SK-N-SH (cell line): Measurements from ENCODE around the gene SLC9A2. TPM values are rescaled to one million over a fixed set of nuclear protein-coding genes. Genes with fewer than 3 reads are reported as not detected.

Source experiments
- CTCF ChIA-PET: fragments of 300-600, 350-600 bp; formaldehyde crosslinking; extraction: SDS; loops from one replicate; lab custom pipeline; 2021; lab: Yijun Ruan, JAX
- POLR2A ChIA-PET: fragments of 350-600 bp; sonication (Branson Sonifier 250); formaldehyde crosslinking; extraction: SDS; loops from one replicate; lab custom pipeline; 2020; ENCODE audit warnings: antibody characterized with exemption, inconsistent platforms; lab: Yijun Ruan, JAX
- DNase-seq: peaks from one replicate; pipeline ENCODE4 v3.0.0; 2012
- H2AFZ ChIP-seq: fragments of 200-600 bp; sonication (generic); 2 replicates; pipeline ENCODE4 v1.8.1; 2016; ENCODE audit warnings: antibody characterized with exemption, mild to moderate bottlenecking, low read depth
- H3F3A ChIP-seq: fragments of 200-600 bp; sonication (generic); replicated peaks from 2 replicates; pipeline ENCODE3; 2016; ENCODE audit warnings: antibody characterized with exemption, mild to moderate bottlenecking; ENCODE audit not compliant: insufficient read depth
- H3K27ac ChIP-seq, 2 experiments: fragments of 200-500 bp in 1 of 2; fragments of 200-600 bp in 1 of 2; sonication (Bioruptor generic) in 1 of 2; sonication (generic), shearing (Covaris generic) in 1 of 2; 2 replicates each; pipeline versions ENCODE4 v1.5.1 to v1.6.1; 2014 to 2016; ENCODE audit warnings: low read depth in 2 of 2, inconsistent platforms in 1 of 2, low read length in 1 of 2, mild to moderate bottlenecking in 1 of 2, mixed read lengths in 1 of 2
- H3K27me3 ChIP-seq: fragments of 200-600 bp; sonication (generic), shearing (Covaris generic); 2 replicates; pipeline ENCODE4 v1.6.1; 2016; ENCODE audit warnings: mixed run types; ENCODE audit not compliant: insufficient read depth
- H3K36me3 ChIP-seq, 2 experiments: fragments of 200-500 bp in 1 of 2; fragments of 200-600 bp in 1 of 2; sonication (Bioruptor generic) in 1 of 2; sonication (generic) in 1 of 2; replicated peaks in 1 of 2; 2 replicates each; pipeline versions ENCODE3 to v1.5.1; 2014 to 2016; ENCODE audit warnings: low read length in 1 of 2, mild to moderate bottlenecking in 1 of 2; ENCODE audit not compliant: insufficient read depth in 2 of 2, control insufficient read depth in 1 of 2
- H3K4me1 ChIP-seq, 2 experiments: fragments of 200-500 bp in 1 of 2; fragments of 200-600 bp in 1 of 2; sonication (Bioruptor generic) in 1 of 2; sonication (generic), shearing (Covaris generic) in 1 of 2; 2 replicates each; pipeline versions ENCODE4 v1.5.1 to v1.6.1; 2014 to 2016; ENCODE audit warnings: low read depth in 1 of 2, low read length in 1 of 2, mixed run types in 1 of 2; ENCODE audit not compliant: insufficient read depth in 2 of 2, control insufficient read depth in 1 of 2
- H3K4me2 ChIP-seq: fragments of 200-600 bp; sonication (generic), shearing (Covaris generic); 2 replicates; pipeline ENCODE4 v1.6.1; 2017; ENCODE audit warnings: mixed run types
- H3K4me3 ChIP-seq, 2 experiments: fragments of 200-500 bp in 1 of 2; fragments of 200-600 bp in 1 of 2; sonication (Bioruptor generic) in 1 of 2; sonication (generic), shearing (Covaris generic) in 1 of 2; 2 replicates each; pipeline versions ENCODE4 v1.5.1 to v1.8.1; 2014 to 2016; ENCODE audit warnings: low read depth in 2 of 2, inconsistent platforms in 1 of 2, low read length in 1 of 2, mild to moderate bottlenecking in 1 of 2, mixed read lengths in 1 of 2, moderate library complexity in 1 of 2
- H3K79me2 ChIP-seq: fragments of 200-600 bp; sonication (generic); 2 replicates; pipeline ENCODE4 v1.8.1; 2017; ENCODE audit warnings: mild to moderate bottlenecking; ENCODE audit not compliant: insufficient read depth
- H3K9ac ChIP-seq: fragments of 200-600 bp; sonication (generic); 2 replicates; pipeline ENCODE4 v1.6.1; 2017; ENCODE audit warnings: mixed run types
- H3K9me2 ChIP-seq: fragments of 200-600 bp; sonication (generic); 2 replicates; pipeline ENCODE4 v1.6.1; 2017; ENCODE audit warnings: mixed run types
- H3K9me3 ChIP-seq: fragments of 200-600 bp; sonication (generic); 2 replicates; pipeline ENCODE4 v1.6.1; 2017; ENCODE audit warnings: mixed run types, mild to moderate bottlenecking, moderate library complexity
- H4K20me1 ChIP-seq: fragments of 200-600 bp; sonication (generic); 2 replicates; pipeline ENCODE4 v1.6.1; 2017; ENCODE audit warnings: mild to moderate bottlenecking, mixed run types; ENCODE audit not compliant: insufficient read depth
- CTCF ChIP-seq: fragments of 200-600 bp; sonication (generic); IDR thresholded peaks from 2 replicates; pipeline ENCODE4 v1.6.1; 2017; ENCODE audit warnings: antibody characterized with exemption, mild to moderate bottlenecking, moderate library complexity
- FOSL2 ChIP-seq: IDR thresholded peaks from 2 replicates; pipeline ENCODE4 v1.4.0; 2012; ENCODE audit warnings: low read depth, mild to moderate bottlenecking, moderate library complexity, borderline replicate concordance
- FOXJ3 ChIP-seq: sonication (generic); formaldehyde crosslinking; IDR thresholded peaks from 2 replicates; pipeline ENCODE4 v1.5.1; 2020; ENCODE audit warnings: mild to moderate bottlenecking, missing genetic modification reagents
- GABPA ChIP-seq: IDR thresholded peaks from 2 replicates; pipeline ENCODE4 v1.4.0; 2012; ENCODE audit warnings: low read depth, mild to moderate bottlenecking
- IRF3 ChIP-seq: fragments of 150-350 bp; IDR thresholded peaks from 2 replicates; pipeline ENCODE4 v1.6.1; 2016; ENCODE audit warnings: mild to moderate bottlenecking, low read depth, low read length
- MXI1 ChIP-seq: IDR thresholded peaks from 2 replicates; pipeline ENCODE4 v1.6.1; 2012; ENCODE audit warnings: mild to moderate bottlenecking, low read depth, low read length, improper control_type of control experiment
- NFIC ChIP-seq: IDR thresholded peaks from 2 replicates; pipeline ENCODE4 v1.4.0; 2012; ENCODE audit warnings: borderline replicate concordance
- NRF1 ChIP-seq: IDR thresholded peaks from 2 replicates; pipeline ENCODE4 v1.6.1; 2012; ENCODE audit warnings: low read depth, mild to moderate bottlenecking, low read length
- PBX3 ChIP-seq: IDR thresholded peaks from 2 replicates; pipeline ENCODE4; 2012
- POLR2AphosphoS5 ChIP-seq: IDR thresholded peaks from 2 replicates; pipeline ENCODE4 v1.6.1; 2012; ENCODE audit warnings: low read depth, low read length
- RCOR1 ChIP-seq: fragments of 150-350 bp; IDR thresholded peaks from 2 replicates; pipeline ENCODE4 v1.6.1; 2017; ENCODE audit warnings: antibody characterized with exemption, low read length
- REST ChIP-seq: IDR thresholded peaks from 2 replicates; pipeline ENCODE4 v1.6.1; 2012; ENCODE audit warnings: mild to moderate bottlenecking, low read depth, low read length, moderate library complexity
- SIN3A ChIP-seq: IDR thresholded peaks from 2 replicates; pipeline ENCODE4 v1.6.1; 2012; ENCODE audit warnings: low read depth, mild to moderate bottlenecking, low read length, moderate library complexity, borderline replicate concordance
- TAF1 ChIP-seq: IDR thresholded peaks from 2 replicates; pipeline ENCODE4 v1.6.1; 2012; ENCODE audit warnings: low read depth, mild to moderate bottlenecking, low read length, moderate library complexity, borderline replicate concordance
- TCF12 ChIP-seq: IDR thresholded peaks from 2 replicates; pipeline ENCODE4 v1.4.0; 2012
- WGBS: methylation state at CpG from one replicate; pipeline ENCODE4 v1.1.6; 2017; ENCODE audit warnings: low lambda C conversion rate; 5-methylcytosine and 5-hydroxymethylcytosine counted together
- polyA plus RNA-seq, 3 experiments: library from polyadenylated mRNA; depleted of rRNA; stranded (reverse); fragments of >200 nt; gene quantifications; 2 replicates each; pipeline ENCODE4 v1.2.3, GENCODE V29; 2012
- TF ChIP-seq, protein P1 (sequence below): fragments of 150-350 bp; IDR thresholded peaks from 2 replicates; pipeline ENCODE4 v1.6.1; 2017; ENCODE audit warnings: antibody characterized with exemption, low read length, low read depth, borderline replicate concordance

Gene SLC9A2
- polyA plus RNA-seq, 1 of the 3 experiments (the other 2 are of a cell fraction), result not detected

DNA sequence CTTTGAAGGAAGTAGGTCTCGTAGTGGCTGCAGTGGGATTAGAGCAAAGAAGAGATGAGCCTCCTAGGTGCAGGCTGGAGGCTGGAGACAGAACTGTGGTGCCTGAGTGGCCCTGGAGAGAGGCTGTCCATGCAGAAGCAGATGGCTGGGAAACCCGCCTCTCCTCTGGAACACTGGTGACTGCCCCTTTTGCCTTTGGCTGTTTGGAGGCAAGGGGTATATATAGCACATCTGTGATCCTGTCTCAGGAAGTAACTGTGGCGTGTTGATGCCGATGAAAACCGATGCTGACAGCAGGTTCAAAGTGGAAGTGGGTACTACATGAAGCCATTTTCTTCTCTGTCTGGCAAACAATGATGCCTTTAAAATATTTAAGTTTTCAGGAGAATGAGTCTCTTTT is 43.5 kb downstream of the SLC9A2 start:
- Histone ChIP-seq H4K20me1 (no peaks in the 10 kb centered on the region), H3K27me3 (peaks cover 20% of the 10 kb centered on the region; the same call in 1 of the 2 replicates), H2AFZ (no peak overlapping the region), H3K27ac (no peak overlapping the region), H3K9ac (no peak overlapping the region), H3K4me1 (no peaks in the 10 kb centered on the region), H3K79me2 (no peaks in the 10 kb centered on the region), H3K4me3 (no peak overlapping the region), H3K36me3 (no peaks in the 10 kb centered on the region), H3F3A (no peaks in the 10 kb centered on the region), H3K9me3 (no peaks in the 10 kb centered on the region), H3K9me2 (no peaks in the 10 kb centered on the region), H3K4me2 (no peak overlapping the region)
- TF ChIP-seq NRF1, result no peak
- no peak for TF ChIP-seq TAF1
- TF ChIP-seq GABPA, result no peak
- no peak for TF ChIP-seq CTCF
- TF ChIP-seq POLR2AphosphoS5, result no peak
- no peak for TF ChIP-seq RCOR1
- no peak for TF ChIP-seq REST
- no peak for TF ChIP-seq FOXJ3 (CRISPR knock-in tag)
- TF ChIP-seq IRF3, result no peak
- no peak for TF ChIP-seq FOSL2
- TF ChIP-seq MXI1, result no peak
- no peak for TF ChIP-seq PBX3
- TF ChIP-seq TCF12, result no peak
- TF ChIP-seq NFIC, result no peak
- TF ChIP-seq SIN3A, result no peak
- TF ChIP-seq, protein P1, sequence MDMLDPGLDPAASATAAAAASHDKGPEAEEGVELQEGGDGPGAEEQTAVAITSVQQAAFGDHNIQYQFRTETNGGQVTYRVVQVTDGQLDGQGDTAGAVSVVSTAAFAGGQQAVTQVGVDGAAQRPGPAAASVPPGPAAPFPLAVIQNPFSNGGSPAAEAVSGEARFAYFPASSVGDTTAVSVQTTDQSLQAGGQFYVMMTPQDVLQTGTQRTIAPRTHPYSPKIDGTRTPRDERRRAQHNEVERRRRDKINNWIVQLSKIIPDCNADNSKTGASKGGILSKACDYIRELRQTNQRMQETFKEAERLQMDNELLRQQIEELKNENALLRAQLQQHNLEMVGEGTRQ, result no peak
- ChIA-PET CTCF (no interaction called here), POLR2A (no interaction called here)
- no peak for DNase-seq
- 20% methylated on average over 5 of the region's 5 CpGs for WGBS
